ENCODE data around the gene OSBPL3.
"Not testable (repeated sequence)": the region's sequence is repeated elsewhere in the genome, so short reads cannot be mapped to it uniquely, and the experiment has no call there.

The OSBPL3 gene

GRCh38 chr7:24979863-24980533, at the start of gene OSBPL3:
Gene OSBPL3 (minus strand): TSS chr7:24980178. CDS start chr7:24892472, 87,706 bp downstream.
- peak; percentile 92 for DNase-seq (ENCODE audit: low read depth)

GRCh38 chr7:25029075-25029474, 49.1 kb upstream of the OSBPL3 start:
- no peak for DNase-seq (ENCODE audit: low read depth)

- no peak for DNase-seq (ENCODE audit: low read depth)
Measured at GRCh38 chr7:25028370-25029021, 48.5 kb upstream of the OSBPL3 start.

GRCh38 chr7:25026156-25026555, 46.2 kb upstream of the OSBPL3 start:
- DNase-seq (ENCODE audit: low read depth), result no peak

- no peak for DNase-seq (ENCODE audit: low read depth)
Measured at GRCh38 chr7:25025218-25025671, 45.3 kb upstream of the OSBPL3 start.

- no peak for DNase-seq (ENCODE audit: low read depth)
Measured at GRCh38 chr7:25024066-25024465, 44.1 kb upstream of the OSBPL3 start.

- DNase-seq (ENCODE audit: low read depth), result not testable (repeated sequence)
Measured at GRCh38 chr7:25017671-25018070, 37.7 kb upstream of the OSBPL3 start.

GRCh38 chr7:25014756-25015155, 34.8 kb upstream of the OSBPL3 start:
- DNase-seq (ENCODE audit: low read depth), result no peak

GRCh38 chr7:25012710-25013109, 32.7 kb upstream of the OSBPL3 start:
- DNase-seq (ENCODE audit: low read depth), result not testable (repeated sequence)

- no peak for DNase-seq (ENCODE audit: low read depth)
Measured at GRCh38 chr7:25012254-25012653, 32.3 kb upstream of the OSBPL3 start.

GRCh38 chr7:25009257-25009656, 29.3 kb upstream of the OSBPL3 start:
- DNase-seq (ENCODE audit: low read depth), result no peak

- no peak for DNase-seq (ENCODE audit: low read depth)
Measured at GRCh38 chr7:25007668-25008067, 27.7 kb upstream of the OSBPL3 start.

GRCh38 chr7:25006276-25006675, 26.3 kb upstream of the OSBPL3 start:
- no peak for DNase-seq (ENCODE audit: low read depth)

- no peak for DNase-seq (ENCODE audit: low read depth)
Measured at GRCh38 chr7:25005658-25006057, 25.7 kb upstream of the OSBPL3 start.

- no peak for DNase-seq (ENCODE audit: low read depth)
Measured at GRCh38 chr7:25002786-25003185, 22.8 kb upstream of the OSBPL3 start.

GRCh38 chr7:24995466-24995865, 15.5 kb upstream of the OSBPL3 start:
- no peak for DNase-seq (ENCODE audit: low read depth)

GRCh38 chr7:24992314-24992713, 12.3 kb upstream of the OSBPL3 start:
- no peak for DNase-seq (ENCODE audit: low read depth)

GRCh38 chr7:24991353-24991752, 11.4 kb upstream of the OSBPL3 start:
- no peak for DNase-seq (ENCODE audit: low read depth)

GRCh38 chr7:24987331-24987842, 7.4 kb upstream of the OSBPL3 start:
- DNase-seq (ENCODE audit: low read depth), result no peak

GRCh38 chr7:24982917-24983316, 2.9 kb upstream of the OSBPL3 start:
- DNase-seq (ENCODE audit: low read depth), result no peak

GRCh38 chr7:24981171-24981951, 1.4 kb upstream of the OSBPL3 start:
- peak; percentile 49 for DNase-seq (ENCODE audit: low read depth)

GRCh38 chr7:24980534-24981170, 674 bp upstream of the OSBPL3 start:
- no peak for DNase-seq (ENCODE audit: low read depth)

Data from stimulated activated CD8-positive, alpha-beta memory T cell treated with anti-CD3 and anti-CD28 coated beads, Interleukin-4, amount 100 ng/mL, for 24 hours (primary cell).